Measurements from ENCODE around the gene HELZ.

HELZ gene

GRCh38 chr17:67021196-67021595, 223.8 kb downstream of the HELZ start:
- DNase-seq: peak; percentile 22 to 23

Measured in activated T-cell treated with anti-CD3 and anti-CD28 coated beads, Interleukin-2, amount 50 U/mL, for 48 hours (primary cell).